B cell (primary cell): ENCODE measurements around the gene DNAJB6. TPM values are rescaled to one million over a fixed set of nuclear protein-coding genes. Genes with fewer than 3 reads are reported as not detected.

ENCODE experiments used
- ATAC-seq: fragments of 200-7000 bp; cut with Tn5 transposase; one replicate; pipeline ENCODE4 v1.10.0; 2021; ENCODE audit warnings: low read depth, mild to moderate bottlenecking, moderate number of reproducible peaks, moderate library complexity
- CTCF ChIA-PET: fragments of 350-600 bp; sonication (Branson Sonifier 250); formaldehyde crosslinking; loops from one replicate; lab custom pipeline; 2021; ENCODE audit warnings: antibody characterized with exemption, inconsistent platforms; lab: Charles Lee
- POLR2A ChIA-PET: fragments of 350-600 bp; sonication (Branson Sonifier 250); formaldehyde crosslinking; loops from one replicate; lab custom pipeline; 2021; ENCODE audit warnings: antibody characterized with exemption; lab: Charles Lee
- DNase-seq: peaks from one replicate; pipeline ENCODE4 v3.0.0; 2013
- H2AFZ ChIP-seq: 2 replicates; pipeline ENCODE4 v1.6.1; 2012; ENCODE audit warnings: mild to moderate bottlenecking, low read depth, low read length; ENCODE audit not compliant: insufficient read depth, poor library complexity, severe bottlenecking
- H3K27ac ChIP-seq, 2 donors: 1 replicate in 1 of 2; 2 replicates in 1 of 2; pipeline ENCODE4 v1.5.1; 2012 to 2013; ENCODE audit warnings: low read length in 2 of 2, mild to moderate bottlenecking in 2 of 2, moderate library complexity in 1 of 2
- H3K27me3 ChIP-seq, 4 experiments: fragments of 200-600 bp in 1 of 4; sonication (generic) in 1 of 4; replicated peaks in 1 of 4; 1 replicate in 2 of 4; 2 replicates in 2 of 4; pipeline versions ENCODE4 v1.6.1 to v1.7.0; 2013 to 2016; ENCODE audit warnings: low read length in 3 of 4, mild to moderate bottlenecking in 2 of 4, mixed read lengths in 1 of 4, moderate library complexity in 1 of 4; ENCODE audit not compliant: insufficient read depth in 4 of 4, control insufficient read depth in 3 of 4; ENCODE audit errors: control extremely low read depth in 1 of 4
- H3K36me3 ChIP-seq, 2 experiments: replicated peaks in 1 of 2; 1 replicate in 1 of 2; 2 replicates in 1 of 2; pipeline versions ENCODE4 v1.6.1 to v1.7.1; 2013; ENCODE audit warnings: low read length in 1 of 2; ENCODE audit not compliant: insufficient read depth in 2 of 2, control insufficient read depth in 1 of 2; ENCODE audit errors: control extremely low read depth in 1 of 2, extremely low read depth in 1 of 2
- H3K4me1 ChIP-seq, 2 donors: fragments of 200-600 bp in 1 of 2; sonication (generic) in 1 of 2; 1 replicate in 1 of 2; 2 replicates in 1 of 2; pipeline versions ENCODE4 v1.5.1 to v1.6.1; 2013 to 2017; ENCODE audit warnings: low read length in 2 of 2; ENCODE audit not compliant: control insufficient read depth in 2 of 2, insufficient read depth in 2 of 2
- H3K4me2 ChIP-seq: replicated peaks from 2 replicates; pipeline ENCODE3; 2012; ENCODE audit warnings: mild to moderate bottlenecking, low read depth, low read length; ENCODE audit not compliant: poor library complexity, severe bottlenecking
- H3K4me3 ChIP-seq, 5 experiments: fragments of 200-600 bp in 1 of 5; sonication (generic) in 1 of 5; 1 replicate in 3 of 5; 2 replicates in 2 of 5; pipeline versions ENCODE4 v1.5.1 to v1.7.0; 2011 to 2016; ENCODE audit warnings: low read length in 4 of 5, mild to moderate bottlenecking in 4 of 5, low read depth in 2 of 5, control low read depth in 1 of 5, moderate library complexity in 1 of 5; ENCODE audit not compliant: insufficient read depth in 1 of 5; ENCODE audit errors: control extremely low read depth in 1 of 5, extremely low read depth in 1 of 5
- H3K79me2 ChIP-seq: fragments of 200-600 bp; sonication (generic); one replicate; pipeline ENCODE4 v1.6.0; 2016; ENCODE audit warnings: low read length; ENCODE audit not compliant: control insufficient read depth, insufficient read depth
- H3K9ac ChIP-seq: fragments of 200-600 bp; sonication (generic); 2 replicates; pipeline ENCODE4 v1.6.1; 2017; ENCODE audit warnings: mild to moderate bottlenecking, low read length, moderate library complexity
- H3K9me3 ChIP-seq, 3 donors: one replicate each; pipeline versions ENCODE4 v1.6.1 to v1.7.1; 2013; ENCODE audit warnings: low read length in 2 of 3; ENCODE audit not compliant: control insufficient read depth in 2 of 3, insufficient read depth in 1 of 3; ENCODE audit errors: control extremely low read depth in 1 of 3
- H4K20me1 ChIP-seq: 2 replicates; pipeline ENCODE4 v1.6.0; 2012; ENCODE audit warnings: mild to moderate bottlenecking, low read length; ENCODE audit not compliant: insufficient read depth, control insufficient read depth, poor library complexity, severe bottlenecking
- H3K27ac Mint-ChIP-seq: one replicate; pipeline ENCODE4 v1.8.0; 2021; ENCODE audit warnings: mixed read lengths
- H3K27me3 Mint-ChIP-seq: one replicate; pipeline ENCODE4 v1.8.0; 2021; ENCODE audit warnings: mixed read lengths
- H3K4me1 Mint-ChIP-seq: one replicate; pipeline ENCODE4 v1.8.0; 2021; ENCODE audit warnings: mixed read lengths
- H3K4me3 Mint-ChIP-seq: one replicate; pipeline ENCODE4 v1.8.0; 2021; ENCODE audit warnings: mixed read lengths
- H3K9me3 Mint-ChIP-seq: one replicate; pipeline ENCODE4 v1.8.0; 2022; ENCODE audit warnings: mixed read lengths; ENCODE audit not compliant: insufficient read depth
- EZH2 ChIP-seq: IDR thresholded peaks from 2 replicates; pipeline ENCODE4 v1.6.1; 2012; ENCODE audit warnings: borderline replicate concordance, low read depth, mild to moderate bottlenecking, moderate library complexity, low read length; ENCODE audit not compliant: insufficient read depth, poor library complexity, severe bottlenecking
- WGBS: methylation state at CpG from one replicate; pipeline ENCODE4 v1.1.5; 2013; ENCODE audit warnings: missing lambda C conversion rate; ENCODE audit not compliant: insufficient coverage; 5-methylcytosine and 5-hydroxymethylcytosine counted together
- intact Hi-C: fragments of 100-400 bp; cut with micrococcal nuclease; formaldehyde crosslinking; loops from one replicate; pipeline ENCODE4 v1.10.0; 2022
- polyA plus RNA-seq: library from polyadenylated mRNA; depleted of rRNA; stranded (reverse); fragments of >200 nt; gene quantifications from 2 replicates; pipeline ENCODE4 v1.2.3, GENCODE V29; 2012
- total RNA-seq, 2 donors: library from RNA; stranded (reverse); fragments of 120-200 nt in 1 of 2; gene quantifications; 1 replicate in 1 of 2; 2 replicates in 1 of 2; pipeline versions ENCODE4 v1.2.3 to v1.2.4, GENCODE V29; 2013 to 2022
- TF ChIP-seq, protein P1 (sequence below): fragments of 200-600 bp; IDR thresholded peaks from one replicate; pipeline ENCODE4 v1.8.0; 2022; ENCODE audit warnings: antibody characterized with exemption, mild to moderate bottlenecking

The DNAJB6 gene
- total and polyA plus RNA-seq, 2 donors (not counting 1 experiment from before 2014, with no cell fraction given), result 22.4 to 116 TPM

GRCh38 chr7:157394246-157395191, 57.7 kb downstream of the DNAJB6 start:
- Histone ChIP-seq H3K36me3 (peaks cover 0 to 39% of the 10 kb centered on the region in 2 experiments), H3K27ac (no peak overlapping the region), H2AFZ (no peak overlapping the region), H3K4me1 (peaks cover 0 to 18% of the 10 kb centered on the region in 2 donors), H3K4me2 (no peak overlapping the region), H3K4me3 (no peak overlapping the region), H3K79me2 (peaks cover 54% of the 10 kb centered on the region), H3K9me3 (no peaks in the 10 kb centered on the region), H3K9ac (no peak overlapping the region), H4K20me1 (peaks cover 52% of the 10 kb centered on the region), H3K27me3 (no peaks in the 10 kb centered on the region)
- Mint-ChIP-seq H3K4me3 (no peak overlapping the region), H3K27ac (no peak overlapping the region), H3K4me1 (peaks cover 11% of the 10 kb centered on the region), H3K9me3 (no peaks in the 10 kb centered on the region), H3K27me3 (no peaks in the 10 kb centered on the region)
- DNase-seq, result no peak
- ChIA-PET CTCF (interaction anchor here (1.9 kb wide), 1 partner anchor 8 kb away, joined by 7 read pairs; no protein-coding TSS in a partner anchor), POLR2A (no interaction called here)
- TF ChIP-seq EZH2, result no peak
- TF ChIP-seq, protein P1, sequence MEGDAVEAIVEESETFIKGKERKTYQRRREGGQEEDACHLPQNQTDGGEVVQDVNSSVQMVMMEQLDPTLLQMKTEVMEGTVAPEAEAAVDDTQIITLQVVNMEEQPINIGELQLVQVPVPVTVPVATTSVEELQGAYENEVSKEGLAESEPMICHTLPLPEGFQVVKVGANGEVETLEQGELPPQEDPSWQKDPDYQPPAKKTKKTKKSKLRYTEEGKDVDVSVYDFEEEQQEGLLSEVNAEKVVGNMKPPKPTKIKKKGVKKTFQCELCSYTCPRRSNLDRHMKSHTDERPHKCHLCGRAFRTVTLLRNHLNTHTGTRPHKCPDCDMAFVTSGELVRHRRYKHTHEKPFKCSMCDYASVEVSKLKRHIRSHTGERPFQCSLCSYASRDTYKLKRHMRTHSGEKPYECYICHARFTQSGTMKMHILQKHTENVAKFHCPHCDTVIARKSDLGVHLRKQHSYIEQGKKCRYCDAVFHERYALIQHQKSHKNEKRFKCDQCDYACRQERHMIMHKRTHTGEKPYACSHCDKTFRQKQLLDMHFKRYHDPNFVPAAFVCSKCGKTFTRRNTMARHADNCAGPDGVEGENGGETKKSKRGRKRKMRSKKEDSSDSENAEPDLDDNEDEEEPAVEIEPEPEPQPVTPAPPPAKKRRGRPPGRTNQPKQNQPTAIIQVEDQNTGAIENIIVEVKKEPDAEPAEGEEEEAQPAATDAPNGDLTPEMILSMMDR, result no peak
- WGBS, result 96% methylated on average over 15 of the region's 20 CpGs
- intact Hi-C loops, result no loop called here
- ATAC-seq, result no peak

- H3K27me3 Mint-ChIP-seq, result no peaks in the 10 kb centered on the region
- no peak overlapping the region for H2AFZ ChIP-seq
- DNase-seq (no peak), ATAC-seq (no peak)
- peaks cover 54% of the 10 kb centered on the region for H3K79me2 ChIP-seq
- H3K27me3 ChIP-seq, result no peaks in the 10 kb centered on the region
- H3K9ac ChIP-seq, result no peak overlapping the region
- no peaks in the 10 kb centered on the region for H3K9me3 Mint-ChIP-seq
- ChIA-PET POLR2A (no interaction called here), CTCF (interaction anchor here (1.9 kb wide), 1 partner anchor 9 kb away, joined by 7 read pairs; no protein-coding TSS in a partner anchor)
- peaks cover 0 to 11% of the 10 kb centered on the region in 2 donors for H3K4me1 ChIP-seq
- no peak overlapping the region for H3K4me3 Mint-ChIP-seq
- no peak overlapping the region for H3K27ac ChIP-seq
- no peak overlapping the region for H3K4me3 ChIP-seq
- WGBS, result 83% methylated on average over 1 of the region's 2 CpGs
- no peak overlapping the region for H3K4me2 ChIP-seq
- no peak overlapping the region for H3K27ac Mint-ChIP-seq
- H3K4me1 Mint-ChIP-seq, result peaks cover 10% of the 10 kb centered on the region
- H3K36me3 ChIP-seq, result peaks cover 0 to 32% of the 10 kb centered on the region in 2 experiments
- TF ChIP-seq, protein P1, result no peak
- TF ChIP-seq EZH2, result no peak
- peaks cover 52% of the 10 kb centered on the region for H4K20me1 ChIP-seq
- intact Hi-C loops, result no loop called here
- no peaks in the 10 kb centered on the region for H3K9me3 ChIP-seq
These were observed 58.4 kb downstream of the DNAJB6 start for GRCh38 chr7:157395206-157395605.
